HG03060 (cell line): ENCODE results near the gene PATE1.
"Not testable (repeated sequence)": the region's sequence is repeated elsewhere in the genome, so short reads cannot be mapped to it uniquely, and the experiment has no call there.

Experiments
- ATAC-seq: cut with Tn5 transposase; IDR thresholded peaks from one replicate; pipeline ENCODE4 v1.9.1; 2021; ENCODE audit warnings: low read depth, moderate number of reproducible peaks; ENCODE audit not compliant: unreplicated experiment

PATE1 gene, protein sequence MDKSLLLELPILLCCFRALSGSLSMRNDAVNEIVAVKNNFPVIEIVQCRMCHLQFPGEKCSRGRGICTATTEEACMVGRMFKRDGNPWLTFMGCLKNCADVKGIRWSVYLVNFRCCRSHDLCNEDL

DNA sequence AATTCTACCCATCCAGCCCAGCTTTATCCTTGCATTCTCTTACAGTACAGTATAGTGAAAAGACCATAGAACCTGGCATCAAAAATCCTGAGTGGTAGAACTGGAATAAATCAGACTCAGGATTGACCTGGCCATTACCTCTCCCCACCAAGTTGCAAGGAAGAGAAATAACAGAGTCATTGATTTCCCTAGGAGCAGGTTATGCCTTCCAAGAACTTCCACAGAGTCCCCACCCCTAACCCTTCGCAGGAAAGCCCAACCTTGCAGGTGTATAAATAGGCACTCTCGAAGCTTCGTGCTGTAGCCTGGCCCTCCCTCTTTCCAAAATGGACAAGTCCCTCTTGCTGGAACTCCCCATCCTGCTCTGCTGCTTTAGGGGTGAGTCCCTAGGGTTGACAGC is at the start of gene PATE1:
TSS of gene PATE1 (plus strand) at position 301 of the 400 bp plus-strand sequence. CDS start at position 327, 26 bp downstream.
- ATAC-seq = no peak

DNA sequence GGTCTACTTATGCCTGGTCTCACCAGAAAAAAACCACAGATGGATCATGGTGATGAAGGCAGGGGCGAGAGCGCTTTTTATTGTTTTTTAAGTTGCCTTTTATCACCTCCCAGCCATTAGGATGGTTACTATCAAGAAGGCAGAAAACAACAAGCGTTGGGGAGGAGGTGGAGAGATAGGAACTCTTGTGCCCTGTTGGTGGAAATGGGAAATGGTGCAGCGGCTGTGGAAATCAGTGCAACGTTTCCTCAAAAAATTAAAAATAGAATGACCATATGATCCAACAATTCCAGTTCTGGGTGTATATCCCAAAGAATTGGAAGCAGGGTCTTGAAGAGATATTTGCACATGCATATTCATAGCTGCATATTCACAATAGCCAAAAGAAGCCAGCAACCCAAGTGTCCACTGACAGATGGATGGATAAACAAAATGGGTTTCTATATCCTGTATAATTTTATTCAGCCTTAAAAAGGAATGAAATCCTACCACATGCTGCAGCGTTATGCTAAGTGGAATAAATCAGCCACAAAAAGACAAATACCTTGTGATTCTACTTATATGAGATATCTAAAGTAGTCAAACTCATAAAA is 45.0 kb upstream of the PATE1 start:
- ATAC-seq = no peak

DNA sequence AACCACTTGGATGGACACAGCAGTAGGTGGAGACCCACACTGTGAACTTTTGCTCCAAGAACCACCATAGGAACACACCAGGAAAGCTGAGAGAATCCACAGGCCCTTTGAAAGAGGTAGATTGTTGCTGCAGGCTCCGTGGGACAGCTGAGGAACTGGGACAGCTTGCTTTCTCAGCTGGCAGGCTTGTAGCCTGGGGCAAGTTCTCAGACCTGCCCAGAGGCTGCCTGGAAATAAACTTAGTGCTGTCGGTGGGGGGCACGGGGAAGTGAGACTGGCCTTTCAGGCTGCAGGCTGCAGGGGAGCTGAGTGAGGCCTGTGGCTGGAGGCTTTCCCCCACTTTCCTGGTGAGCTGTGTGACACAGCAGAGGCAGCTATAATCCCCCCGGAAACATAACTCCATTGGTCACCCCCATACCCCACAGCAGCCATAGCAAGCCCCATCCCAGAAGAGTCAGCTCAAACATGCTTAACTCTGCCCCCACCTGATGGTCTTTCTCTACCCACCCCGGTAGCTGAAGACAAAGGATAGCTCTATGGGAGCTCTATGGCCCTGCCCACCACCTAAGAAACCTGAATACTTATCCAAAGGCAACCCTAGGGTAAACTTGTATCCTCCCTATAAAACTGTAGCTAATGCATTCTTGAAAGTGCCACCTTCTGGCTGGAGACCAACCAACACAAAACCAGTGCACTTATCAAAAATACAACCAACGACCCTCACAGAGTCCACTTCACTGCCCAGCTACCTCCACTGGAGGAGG is 44.0 kb upstream of the PATE1 start:
- ATAC-seq = no peak

DNA sequence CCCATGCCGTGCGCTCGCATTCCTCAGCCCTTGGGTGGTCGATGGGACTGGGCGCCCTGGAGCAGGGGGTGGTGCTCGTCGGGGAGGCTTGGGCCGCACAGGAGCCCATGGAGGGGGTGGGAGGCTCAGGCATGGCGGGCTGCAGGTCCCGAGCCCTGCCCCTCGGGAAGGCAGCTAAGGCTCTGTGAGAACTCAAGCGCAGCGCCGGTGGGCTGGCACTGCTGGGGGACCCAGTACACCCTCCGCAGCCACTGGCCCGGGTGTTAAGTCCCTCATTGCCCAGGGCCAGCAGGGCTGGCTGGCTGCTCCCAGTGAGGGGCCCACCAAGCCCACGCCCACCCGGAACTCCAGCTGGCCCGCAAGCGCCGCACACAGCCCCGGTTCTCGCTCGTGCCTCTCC is 41.4 kb upstream of the PATE1 start:
- ATAC-seq = not testable (repeated sequence)

DNA sequence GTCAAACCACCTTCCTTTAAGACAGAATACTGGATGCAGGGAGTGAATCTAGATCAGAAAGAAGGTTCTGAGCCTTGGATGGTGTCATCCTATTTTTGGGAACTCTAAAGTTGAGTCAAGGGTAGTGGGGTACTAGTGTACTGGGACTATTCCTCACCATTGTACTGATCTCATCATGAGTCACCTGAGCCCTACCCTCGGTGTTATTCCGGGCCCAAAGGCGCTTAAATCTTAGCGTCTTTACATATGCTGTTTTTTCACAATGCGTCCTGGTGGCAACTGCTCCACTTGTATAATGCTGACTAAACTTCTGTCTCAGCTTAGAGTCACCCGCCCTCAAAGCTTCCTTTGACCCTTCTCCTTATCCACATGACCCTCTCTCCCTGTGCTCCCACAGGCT is 25.3 kb upstream of the PATE1 start:
- ATAC-seq = no peak

DNA sequence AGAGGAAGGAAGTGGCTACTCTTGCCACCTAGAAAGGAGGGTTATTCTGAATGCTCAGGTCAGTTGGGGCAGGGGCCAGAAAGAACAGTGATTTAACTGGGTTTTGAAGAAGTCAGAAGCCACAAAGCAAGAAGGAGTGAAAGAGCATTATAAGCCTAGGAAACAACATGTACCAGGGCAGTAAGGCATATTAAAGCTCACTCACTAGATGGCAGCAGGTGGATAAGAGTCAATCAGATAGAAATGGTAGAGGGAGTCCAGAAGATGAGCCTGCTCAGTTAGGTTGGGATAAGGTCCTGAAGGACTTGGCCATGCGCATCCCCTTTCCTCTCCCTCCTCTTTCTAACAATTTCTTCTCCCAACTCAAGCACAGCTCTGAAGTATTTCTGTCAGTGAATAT is 22.0 kb upstream of the PATE1 start:
- ATAC-seq = no peak

DNA sequence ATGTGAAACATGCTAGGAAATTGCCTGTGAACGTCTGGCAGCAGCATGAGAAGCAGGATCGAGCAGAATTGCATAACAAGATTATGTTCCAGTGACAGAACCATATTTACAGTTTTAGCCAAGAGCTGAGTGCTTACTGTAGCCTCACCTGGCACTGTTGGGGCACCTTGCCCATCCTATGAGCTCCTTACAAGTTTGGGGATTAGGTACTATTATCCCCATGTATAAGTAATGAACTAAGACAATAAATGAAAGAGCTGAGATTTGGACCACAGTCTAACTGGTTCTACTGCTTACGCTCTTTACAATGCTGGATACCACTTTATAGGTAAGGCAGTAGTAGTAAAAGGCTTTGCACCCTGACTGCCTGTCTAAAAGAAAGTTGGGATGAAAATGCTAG is 17.1 kb upstream of the PATE1 start:
- no peak for ATAC-seq

DNA sequence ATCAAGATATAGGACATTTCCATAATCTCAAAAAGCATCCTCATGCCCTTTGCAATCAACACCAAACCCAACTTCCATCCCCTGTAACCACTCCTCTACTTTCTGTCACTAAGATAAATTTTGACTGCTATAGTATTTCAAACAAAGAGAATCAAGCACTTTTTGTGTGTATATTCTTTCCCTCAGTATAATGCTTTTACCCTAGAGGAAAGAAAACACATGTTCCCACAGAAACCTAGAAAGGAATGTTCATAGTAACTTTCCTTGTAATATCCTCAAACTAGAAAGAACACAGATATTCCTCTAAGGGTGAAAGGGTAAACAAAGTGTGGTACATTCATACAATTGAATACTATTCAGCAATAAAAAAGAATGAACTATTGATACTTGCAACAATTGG is 5.5 kb upstream of the PATE1 start:
- no peak for ATAC-seq

DNA sequence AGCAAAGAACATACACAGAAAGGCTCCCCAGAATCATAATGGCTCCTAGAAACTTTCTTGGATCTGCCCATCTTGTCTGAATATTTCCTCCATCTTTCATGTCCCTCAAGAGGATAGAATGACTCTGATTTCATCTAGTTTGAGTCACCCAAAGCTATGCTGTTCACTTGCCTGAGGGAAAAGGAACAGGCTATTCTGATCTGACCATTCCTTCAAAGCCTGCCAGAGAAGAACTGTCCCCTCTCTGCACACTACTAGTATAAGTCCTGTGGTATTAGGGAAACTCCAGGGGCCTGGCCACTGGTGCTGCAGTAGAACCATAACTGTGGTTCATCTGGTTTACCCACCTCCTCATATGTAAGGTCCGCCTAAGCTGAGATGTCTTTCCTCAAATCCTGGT is 2.4 kb upstream of the PATE1 start:
- ATAC-seq = no peak

DNA sequence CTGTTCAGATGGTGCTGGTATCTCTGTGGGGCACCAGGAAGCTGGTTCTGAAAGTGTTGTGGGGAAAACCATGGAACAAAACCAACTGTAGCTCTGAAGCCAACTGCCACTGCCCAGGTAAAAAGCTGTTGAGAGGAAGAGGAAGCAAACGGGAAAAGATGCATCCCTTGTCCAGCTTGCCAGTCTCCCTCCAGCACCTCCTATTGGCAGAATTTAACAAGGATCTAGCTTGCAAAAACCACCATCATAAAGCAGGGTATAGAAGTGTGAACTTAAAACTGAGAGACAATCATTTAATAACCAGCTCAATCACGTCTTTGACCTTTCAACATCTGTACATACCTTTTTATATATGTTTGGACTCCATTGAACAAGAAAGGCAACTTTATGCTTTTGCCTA is 4.5 kb downstream of the PATE1 start:
- ATAC-seq = no peak

DNA sequence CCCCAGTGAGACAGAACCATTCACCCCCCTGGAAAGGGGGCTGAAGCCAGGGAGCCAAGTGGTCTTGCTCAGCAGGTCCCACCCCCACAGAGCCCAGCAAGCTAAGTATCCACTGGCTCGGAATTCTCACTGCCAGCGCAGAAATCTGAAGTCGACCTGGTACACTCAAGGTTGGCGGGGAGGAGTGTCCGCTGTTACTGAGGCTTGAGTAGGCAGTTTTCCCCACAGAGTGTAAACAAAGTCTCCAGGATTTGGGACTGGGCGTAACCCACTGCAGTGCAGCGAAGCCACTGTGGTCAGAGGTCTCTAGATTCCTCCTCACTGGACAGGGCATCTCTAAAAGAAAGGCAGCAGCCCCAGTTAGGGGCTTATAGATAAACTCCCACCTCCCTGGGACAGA is 10.0 kb downstream of the PATE1 start:
- no peak for ATAC-seq

DNA sequence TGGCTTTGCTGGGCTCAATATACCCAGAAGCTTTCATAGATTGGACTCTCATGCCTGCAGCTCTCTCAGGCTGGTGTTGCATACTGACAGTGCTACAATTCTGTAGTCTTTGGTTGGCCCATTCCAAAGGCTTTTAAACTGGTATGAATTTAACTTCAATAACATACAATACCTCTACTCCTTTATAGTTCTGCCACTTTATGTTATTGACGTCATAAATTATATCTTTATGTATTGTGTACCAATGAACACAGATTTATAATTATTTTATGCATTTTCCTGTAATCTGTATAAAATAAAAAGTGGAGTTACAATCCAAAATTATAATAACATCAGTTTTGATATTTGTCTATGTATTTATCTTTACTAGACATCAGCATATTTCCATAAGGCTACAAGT is 16.4 kb downstream of the PATE1 start:
- no peak for ATAC-seq

DNA sequence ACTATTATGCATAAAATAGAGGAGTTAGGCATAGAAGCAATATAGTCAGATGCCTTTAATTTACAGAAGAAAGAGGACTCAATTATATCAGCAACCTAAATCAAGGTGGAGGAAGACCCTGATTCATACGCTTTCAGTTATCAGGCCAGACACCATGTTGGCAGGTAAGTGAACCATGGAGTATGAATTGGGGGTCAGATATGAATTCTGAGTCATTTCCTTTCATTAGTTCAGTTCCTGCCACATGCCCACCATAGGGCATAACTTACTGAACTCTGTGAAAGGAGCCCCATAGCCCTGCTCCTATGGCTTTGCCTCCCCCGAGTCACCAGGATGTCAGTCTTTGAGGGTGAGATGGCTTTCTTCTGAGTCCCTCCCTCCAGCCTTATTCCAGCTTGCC is 17.4 kb downstream of the PATE1 start:
- ATAC-seq = no peak

DNA sequence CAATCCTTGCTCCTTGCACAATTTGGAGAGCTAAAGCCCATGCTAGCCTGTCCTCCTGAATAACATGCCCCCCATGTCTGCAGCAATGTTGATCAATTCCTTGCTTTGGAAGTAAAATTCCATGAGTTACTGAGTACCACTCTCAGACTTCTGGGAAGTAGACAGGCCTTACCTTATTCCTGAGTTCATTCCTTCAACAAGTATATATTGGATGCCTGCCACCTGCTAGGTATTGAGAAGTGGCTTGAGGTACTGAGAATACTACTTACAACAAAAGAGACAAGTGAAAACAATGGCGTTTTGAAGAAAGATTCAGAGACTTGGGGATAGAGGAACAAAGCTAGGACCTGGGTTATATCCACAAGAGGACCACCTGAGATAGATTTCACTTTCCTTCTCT is 20.2 kb downstream of the PATE1 start:
- no peak for ATAC-seq

DNA sequence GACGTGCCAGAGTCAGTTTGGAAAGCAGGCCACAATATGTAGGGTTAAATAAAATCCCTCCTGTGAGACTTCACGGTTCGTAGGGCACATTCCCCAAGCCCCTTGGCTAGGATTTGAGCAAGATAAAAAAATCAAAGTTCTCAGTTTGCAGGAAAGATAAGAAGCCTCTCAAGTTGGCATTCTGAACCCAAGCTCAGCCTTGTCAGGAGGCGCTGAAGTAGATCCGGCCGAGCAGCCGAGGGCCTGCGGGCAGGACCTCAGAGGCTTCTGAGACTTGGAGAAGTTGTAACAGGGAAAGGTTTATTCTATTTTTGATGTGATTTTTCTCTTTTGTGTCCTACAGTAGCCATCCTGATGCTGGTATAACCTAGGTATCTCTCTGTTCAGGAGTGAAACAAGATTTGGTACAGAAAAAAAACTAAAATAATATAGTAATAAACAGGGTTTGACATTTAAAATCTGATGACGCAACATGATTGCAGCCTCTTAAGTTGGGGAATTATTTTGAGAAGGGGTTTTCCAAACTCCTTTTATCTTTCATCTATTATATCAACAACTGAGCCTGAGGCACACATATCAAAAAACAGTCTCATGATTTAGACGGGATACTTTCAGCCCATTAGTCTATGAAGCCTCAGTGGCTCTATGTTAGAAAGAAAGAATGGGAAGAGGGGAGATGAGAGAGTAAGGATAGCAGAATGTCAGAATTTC is 22.4 kb downstream of the PATE1 start:
- ATAC-seq = no peak

DNA sequence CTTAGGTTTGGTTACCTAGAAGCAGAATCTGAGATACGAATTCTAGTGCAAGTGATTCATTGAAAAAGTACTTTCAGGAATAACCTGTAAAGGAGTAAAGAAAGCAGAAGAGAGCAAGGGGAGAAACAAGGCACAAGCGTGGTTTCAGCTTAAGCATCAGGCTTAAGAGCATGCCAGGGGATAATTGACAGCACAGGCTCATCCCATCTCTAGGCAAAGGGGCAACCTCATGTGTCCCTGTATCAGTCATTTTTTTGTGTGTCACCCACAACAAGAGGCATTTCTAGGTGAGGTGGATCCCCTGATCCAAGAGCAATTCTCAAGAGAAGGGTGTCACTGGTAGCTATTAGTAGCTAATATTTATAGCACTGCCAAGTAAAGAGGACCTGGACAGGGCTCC is 24.5 kb downstream of the PATE1 start:
- no peak for ATAC-seq

DNA sequence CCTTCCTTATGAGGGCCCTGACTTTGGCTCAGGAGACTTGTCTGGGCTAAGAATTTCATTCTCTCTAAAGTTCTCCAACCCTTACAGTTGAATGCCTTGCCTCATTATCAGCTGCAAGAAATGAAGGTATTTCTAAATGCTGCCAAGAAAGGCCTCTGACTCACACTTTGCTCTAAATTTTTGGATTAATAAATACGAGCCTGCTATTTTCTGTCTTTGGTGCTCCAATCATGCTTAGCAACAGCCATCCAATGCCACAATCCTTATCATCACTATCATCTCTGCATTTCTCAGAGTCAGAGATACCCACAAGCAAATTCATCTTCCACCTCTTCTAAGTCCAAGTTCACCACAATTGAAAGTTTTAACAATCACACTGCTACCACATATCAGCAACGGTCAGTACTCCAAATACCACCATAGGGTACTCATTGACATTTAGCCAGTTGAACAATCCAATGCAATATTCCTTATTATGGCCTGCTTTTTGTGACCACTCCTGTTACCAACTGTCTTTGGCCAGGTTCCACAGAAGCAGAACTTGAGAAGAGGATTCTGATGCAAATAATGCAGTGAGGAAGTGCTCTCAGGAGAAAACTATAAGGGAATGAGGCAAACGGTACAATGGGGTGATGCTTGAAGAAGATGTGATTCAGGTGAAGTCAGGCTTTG is 26.9 kb downstream of the PATE1 start:
- ATAC-seq = no peak

DNA sequence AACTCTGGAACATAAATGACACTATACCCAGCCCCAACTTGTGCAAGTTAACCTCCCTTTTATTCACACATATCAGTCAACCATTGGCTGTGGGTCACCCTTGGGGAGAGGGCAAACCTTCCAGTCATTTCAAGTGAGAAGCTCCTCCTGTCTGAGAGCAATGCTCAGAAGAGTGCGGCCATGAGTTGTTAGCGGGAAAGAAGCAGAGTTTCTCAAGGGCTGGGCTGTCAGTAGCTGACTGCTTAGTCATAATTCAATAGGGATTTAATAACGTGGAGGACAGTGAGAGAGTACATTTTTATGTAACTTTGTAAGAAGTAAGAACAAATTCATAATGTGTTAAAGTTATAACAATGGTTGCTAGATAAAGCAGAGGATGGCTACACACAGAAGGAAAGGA is 27.4 kb downstream of the PATE1 start:
- ATAC-seq = no peak

DNA sequence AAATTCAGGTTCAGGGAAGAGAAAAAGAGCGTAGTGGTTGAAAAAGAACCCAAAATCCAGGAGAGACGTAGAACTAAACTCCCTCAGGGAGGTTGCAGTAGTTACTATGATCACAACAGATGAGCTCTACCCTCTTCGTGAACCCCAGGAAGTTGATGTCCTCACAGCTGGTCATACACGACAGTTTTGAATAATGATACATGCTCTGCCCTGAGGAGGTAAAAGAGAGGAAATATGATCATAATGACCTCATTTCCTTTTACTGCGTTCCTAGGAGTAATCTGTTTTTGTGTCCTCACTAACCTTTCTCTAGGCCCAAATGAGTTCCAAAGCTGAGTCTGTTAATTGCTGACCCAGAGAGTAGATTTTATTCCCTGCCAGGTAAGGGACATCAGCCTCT is 31.2 kb downstream of the PATE1 start:
- ATAC-seq = no peak

DNA sequence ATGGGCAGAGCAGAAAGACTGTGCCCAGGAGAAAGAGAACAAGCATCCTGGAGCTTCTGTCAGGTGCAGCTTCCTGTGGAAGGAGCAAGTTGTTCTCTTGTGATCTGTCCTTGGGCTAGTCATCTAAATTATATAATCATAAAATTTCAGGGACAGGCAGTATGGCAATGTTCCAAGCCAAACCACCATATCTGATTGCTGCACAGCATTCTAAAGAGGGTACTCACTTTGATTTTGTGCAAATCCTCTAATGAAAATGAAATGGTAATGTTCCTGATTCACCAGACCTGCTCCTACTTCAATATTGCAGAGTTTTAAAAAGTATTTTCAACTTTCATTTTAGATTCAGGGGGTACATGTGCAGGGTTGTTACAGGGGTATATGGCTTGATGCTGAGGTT is 32.6 kb downstream of the PATE1 start, which contains the start of gene PATE2:
TSS of gene PATE2 (minus strand) at position 101 of the 400 bp plus-strand sequence. CDS start at position 46, 55 bp downstream.
- ATAC-seq = no peak

DNA sequence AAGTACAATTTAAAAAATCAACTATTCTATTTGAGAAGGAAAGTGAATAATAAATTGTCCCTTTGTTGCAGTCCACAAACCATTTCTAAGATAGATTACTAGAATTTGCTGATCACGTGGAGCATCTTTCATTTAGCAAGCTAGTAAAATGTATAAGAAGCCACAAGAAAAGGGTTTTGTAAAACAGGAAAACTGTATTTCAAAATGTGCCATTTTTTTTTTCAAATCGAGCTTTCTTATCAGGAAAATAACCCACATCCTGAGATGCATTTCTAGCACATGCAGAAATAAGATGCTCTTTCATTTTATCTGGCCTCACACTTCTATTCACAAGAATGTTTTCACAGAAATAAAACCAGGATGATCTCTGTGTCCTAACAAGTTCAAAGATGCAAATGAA is 38.6 kb downstream of the PATE1 start:
- no peak for ATAC-seq
